ENCODE results near the gene PLAU.

DNA sequence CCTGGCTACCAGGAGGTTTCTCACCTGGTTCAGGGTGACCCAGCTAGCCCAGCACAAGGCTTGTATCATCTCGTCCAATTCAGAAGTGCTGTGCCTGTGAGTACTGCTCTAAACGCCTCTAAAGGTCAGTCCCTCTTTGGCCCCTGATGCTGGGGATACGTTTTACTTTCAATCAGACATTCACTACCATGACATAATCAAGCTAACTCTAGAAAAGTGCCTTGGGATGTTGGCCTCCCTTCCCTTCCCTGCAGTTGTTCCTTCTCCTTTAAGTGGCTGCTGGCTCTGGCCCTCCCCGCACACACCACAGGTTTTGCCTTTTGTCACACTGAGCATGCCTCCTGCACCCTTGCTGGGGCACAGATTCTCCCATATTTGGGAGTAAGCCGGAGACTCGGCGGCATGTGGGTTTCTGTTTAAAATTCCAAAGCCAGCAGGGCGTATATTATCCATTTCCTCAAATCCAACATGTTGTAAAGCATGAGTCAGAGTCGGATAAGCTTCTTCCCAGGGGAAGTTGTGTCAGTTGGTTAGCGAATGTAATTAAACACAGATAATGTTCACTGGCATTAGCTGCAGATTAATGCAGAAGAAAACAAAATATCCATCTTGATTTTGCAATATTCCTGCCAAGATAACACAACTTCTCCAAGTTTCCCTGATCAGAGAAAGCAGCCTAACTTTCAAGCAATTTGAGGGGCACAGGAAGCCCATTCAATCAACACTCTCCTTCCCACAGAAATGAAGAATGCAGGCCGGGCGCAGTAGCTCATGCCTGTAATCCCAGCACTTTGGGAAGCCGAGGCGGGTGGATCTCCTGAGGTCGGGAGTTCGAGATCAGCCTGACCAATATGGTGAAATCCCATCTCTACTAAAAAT, 55.2 kb downstream of the PLAU start:
- TF ChIP-seq, protein P1, sequence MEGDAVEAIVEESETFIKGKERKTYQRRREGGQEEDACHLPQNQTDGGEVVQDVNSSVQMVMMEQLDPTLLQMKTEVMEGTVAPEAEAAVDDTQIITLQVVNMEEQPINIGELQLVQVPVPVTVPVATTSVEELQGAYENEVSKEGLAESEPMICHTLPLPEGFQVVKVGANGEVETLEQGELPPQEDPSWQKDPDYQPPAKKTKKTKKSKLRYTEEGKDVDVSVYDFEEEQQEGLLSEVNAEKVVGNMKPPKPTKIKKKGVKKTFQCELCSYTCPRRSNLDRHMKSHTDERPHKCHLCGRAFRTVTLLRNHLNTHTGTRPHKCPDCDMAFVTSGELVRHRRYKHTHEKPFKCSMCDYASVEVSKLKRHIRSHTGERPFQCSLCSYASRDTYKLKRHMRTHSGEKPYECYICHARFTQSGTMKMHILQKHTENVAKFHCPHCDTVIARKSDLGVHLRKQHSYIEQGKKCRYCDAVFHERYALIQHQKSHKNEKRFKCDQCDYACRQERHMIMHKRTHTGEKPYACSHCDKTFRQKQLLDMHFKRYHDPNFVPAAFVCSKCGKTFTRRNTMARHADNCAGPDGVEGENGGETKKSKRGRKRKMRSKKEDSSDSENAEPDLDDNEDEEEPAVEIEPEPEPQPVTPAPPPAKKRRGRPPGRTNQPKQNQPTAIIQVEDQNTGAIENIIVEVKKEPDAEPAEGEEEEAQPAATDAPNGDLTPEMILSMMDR (IDR thresholded peaks at IDR 0.05; ENCODE audit: low read depth, low read length): no peak
- no peak for TF ChIP-seq EZH2phosphoT487 (IDR thresholded peaks at IDR 0.05; ENCODE audit: low read depth)
